HG03558 (cell line): ENCODE results near the gene MS4A1.
"Not testable (repeated sequence)": the region's sequence is repeated elsewhere in the genome, so short reads cannot be mapped to it uniquely, and the experiment has no call there.

Source experiments
- ATAC-seq: cut with Tn5 transposase; IDR thresholded peaks from one replicate; pipeline ENCODE4 v1.9.1; 2021; ENCODE audit warnings: moderate number of reproducible peaks; ENCODE audit not compliant: unreplicated experiment; ENCODE audit errors: extremely low read depth

MS4A1 gene

DNA sequence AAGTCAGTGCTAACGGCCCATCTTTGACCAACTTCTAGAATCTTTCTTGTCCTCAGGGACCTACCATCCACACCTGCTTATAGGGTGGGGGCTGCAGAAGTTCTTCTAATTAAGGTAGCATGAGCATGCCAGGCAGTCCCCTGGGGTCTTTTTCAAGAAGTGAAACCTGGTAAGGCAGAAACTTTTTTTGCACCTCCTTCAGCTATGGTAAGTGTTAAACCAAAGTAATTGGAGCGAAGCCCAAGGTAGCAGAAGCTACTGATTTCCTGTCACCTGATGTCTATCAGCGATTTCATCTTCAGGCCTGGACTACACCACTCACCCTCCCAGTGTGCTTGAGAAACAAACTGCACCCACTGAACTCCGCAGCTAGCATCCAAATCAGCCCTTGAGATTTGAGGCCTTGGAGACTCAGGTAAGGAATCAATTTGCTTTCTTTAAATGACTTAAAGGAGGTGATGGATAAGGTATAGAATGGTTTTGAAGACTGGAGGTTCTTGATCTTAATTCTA is at the start of gene MS4A1:
MS4A1 (plus strand) TSS at position 317 of the 512 bp plus-strand sequence. CDS start 6,528 bp downstream, outside the sequence.
- peak; percentile 72 for ATAC-seq

DNA sequence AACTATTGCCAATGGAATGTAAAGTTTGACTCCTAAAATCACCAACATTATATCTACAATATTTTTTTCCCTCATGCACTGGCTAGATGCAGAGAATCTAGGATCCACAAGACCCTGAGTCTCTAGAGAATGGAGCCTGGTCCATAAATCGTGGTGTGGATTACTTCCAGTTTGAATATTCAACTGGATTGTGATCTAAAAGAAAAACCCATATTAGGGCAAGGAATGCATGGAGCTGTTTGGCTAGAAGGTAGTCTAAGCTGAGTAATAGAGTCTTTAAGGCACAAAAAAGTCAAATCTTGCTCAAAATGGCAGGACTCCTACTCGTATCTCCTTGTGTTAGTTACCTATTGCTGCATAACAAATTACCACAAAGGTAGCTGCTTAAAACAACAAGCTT is 35.6 kb upstream of the MS4A1 start:
- no peak for ATAC-seq

GRCh38 chr11:60422609-60423008 is 33.0 kb upstream of the MS4A1 start:
- no peak for ATAC-seq

DNA sequence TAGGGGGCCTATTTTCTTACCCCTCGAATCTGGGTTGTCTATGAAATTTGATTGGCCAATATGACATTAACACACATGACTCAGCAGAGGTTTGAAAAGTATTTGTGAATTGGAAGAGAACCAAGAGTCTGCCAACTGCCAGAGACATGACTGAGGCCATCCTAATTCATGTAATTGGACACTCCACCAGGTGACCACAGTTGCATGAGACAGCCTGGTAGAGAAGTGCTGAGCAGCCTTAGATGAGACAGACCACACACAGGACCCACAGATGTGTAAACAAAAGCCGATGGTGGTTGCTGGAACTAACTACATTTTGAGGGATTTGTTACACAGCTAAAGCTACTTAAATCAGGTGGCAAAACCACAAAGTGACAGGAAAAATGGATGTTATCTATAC is 27.1 kb upstream of the MS4A1 start:
- ATAC-seq: no peak

- no peak for ATAC-seq
Observed at GRCh38 chr11:60429272-60429671, 26.4 kb upstream of the MS4A1 start, which contains the start of gene MS4A5. MS4A5 (plus strand) TSS chr11:60429572; CDS start chr11:60429675, 103 bp downstream.

GRCh38 chr11:60431251-60431650 is 24.4 kb upstream of the MS4A1 start:
- ATAC-seq: no peak

- no peak for ATAC-seq
Observed at GRCh38 chr11:60433401-60433800, 22.2 kb upstream of the MS4A1 start.

DNA sequence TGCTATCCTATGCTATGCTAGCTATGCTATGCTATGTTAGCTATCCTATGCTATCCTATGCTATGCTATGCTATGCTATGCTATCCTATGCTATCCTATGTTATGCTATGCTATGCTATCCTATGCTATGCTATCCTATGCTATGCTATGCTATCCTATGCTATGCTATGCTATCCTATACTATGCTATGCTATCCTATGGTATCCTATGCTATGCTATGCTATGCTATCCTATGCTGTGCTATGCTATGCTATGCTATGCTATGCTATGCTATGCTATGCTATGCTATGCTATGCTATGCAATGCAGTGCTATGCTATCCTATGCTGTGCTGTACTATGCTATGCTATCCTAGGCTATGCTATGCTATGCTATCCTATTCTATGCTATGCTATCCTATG is 8.6 kb upstream of the MS4A1 start:
- ATAC-seq: no peak

GRCh38 chr11:60447846-60448245 is 7.8 kb upstream of the MS4A1 start:
- no peak for ATAC-seq

DNA sequence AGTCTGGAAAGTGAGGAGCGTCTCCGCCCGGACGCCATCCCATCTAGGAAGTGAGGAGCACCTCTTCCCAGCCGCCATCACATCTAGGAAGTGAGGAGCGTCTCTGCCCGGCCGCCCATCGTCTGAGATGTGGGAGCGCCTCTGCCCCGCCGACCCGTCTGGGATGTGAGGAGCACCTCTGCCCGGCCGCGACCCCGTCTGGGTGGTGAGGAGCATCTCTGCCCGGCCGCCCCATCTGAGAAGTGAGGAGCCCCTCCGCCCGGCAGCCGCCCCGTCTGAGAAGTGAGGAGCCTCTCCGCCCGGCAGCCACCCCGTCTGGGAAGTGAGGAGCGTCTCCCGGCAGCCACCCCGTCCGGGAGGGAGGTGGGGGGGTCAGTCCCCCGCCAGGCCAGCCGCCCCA is 4.5 kb upstream of the MS4A1 start:
- not testable (repeated sequence) for ATAC-seq

DNA sequence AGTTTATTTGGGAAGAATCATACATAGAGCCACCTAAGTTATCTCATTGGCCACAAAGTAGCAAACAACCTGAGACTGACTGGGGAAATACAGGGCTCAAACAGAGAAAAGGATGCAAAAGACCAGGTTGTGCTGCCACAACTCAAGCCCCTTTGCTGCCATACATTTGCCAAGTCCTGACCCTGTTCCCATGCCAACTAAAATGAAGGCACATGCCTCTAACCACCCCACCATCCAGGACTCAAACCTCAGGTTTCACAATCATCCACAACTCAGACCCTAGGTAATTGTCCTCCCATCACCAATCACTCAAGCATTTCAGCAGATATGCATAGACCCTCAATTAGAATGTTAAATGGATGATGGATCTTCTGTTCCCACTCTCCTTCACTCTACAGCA is 1.4 kb upstream of the MS4A1 start:
- no peak for ATAC-seq

- ATAC-seq: peak; percentile 26
Observed at GRCh38 chr11:60457576-60457975, 1.9 kb downstream of the MS4A1 start.

- no peak for ATAC-seq
Observed at GRCh38 chr11:60459345-60459744, 3.7 kb downstream of the MS4A1 start.

GRCh38 chr11:60468829-60469228 is 13.2 kb downstream of the MS4A1 start:
- no peak for ATAC-seq

- no peak for ATAC-seq
Observed at GRCh38 chr11:60469723-60470122, 14.1 kb downstream of the MS4A1 start.

DNA sequence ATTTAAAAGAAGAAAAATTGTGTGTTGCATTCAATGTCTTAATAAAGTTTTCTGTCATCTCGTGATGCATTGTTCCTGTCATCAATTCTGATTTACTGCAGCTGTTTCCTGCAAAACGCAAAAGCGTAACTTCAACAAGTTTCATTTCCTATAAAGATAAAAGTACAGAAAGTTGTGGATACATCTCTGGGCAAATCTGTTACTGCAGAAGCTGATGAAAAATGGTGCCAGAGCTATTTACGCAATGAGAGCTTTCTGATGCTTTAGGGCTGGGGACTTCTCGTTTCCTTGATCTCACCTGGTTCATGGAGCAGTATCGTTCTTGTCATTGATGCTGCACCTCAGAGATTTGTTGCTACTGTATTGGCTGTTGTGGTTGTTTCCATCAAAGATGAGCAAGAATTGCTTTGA is 21.4 kb downstream of the MS4A1 start:
- no peak for ATAC-seq

GRCh38 chr11:60482361-60482760 is 26.7 kb downstream of the MS4A1 start:
- no peak for ATAC-seq

DNA sequence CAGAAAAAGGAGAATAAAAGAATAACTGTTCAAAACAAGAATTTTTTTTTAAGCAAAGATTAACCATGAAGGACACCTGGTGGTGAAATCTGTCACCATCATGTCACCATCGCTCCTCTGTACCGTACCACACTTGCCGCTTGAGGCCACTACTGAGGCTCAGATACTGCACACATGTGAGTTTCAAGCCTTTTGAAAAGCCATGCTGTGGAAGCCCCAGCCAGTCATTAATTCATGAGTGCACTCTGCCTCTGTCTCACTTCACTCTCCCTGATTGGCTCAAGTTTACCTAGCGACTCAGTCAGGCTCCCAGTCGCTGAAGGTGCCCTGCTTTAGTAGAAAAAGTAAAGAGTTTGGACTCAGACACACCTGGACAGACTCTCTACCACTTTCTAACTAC is 30.3 kb downstream of the MS4A1 start:
- peak; percentile 84 for ATAC-seq

DNA sequence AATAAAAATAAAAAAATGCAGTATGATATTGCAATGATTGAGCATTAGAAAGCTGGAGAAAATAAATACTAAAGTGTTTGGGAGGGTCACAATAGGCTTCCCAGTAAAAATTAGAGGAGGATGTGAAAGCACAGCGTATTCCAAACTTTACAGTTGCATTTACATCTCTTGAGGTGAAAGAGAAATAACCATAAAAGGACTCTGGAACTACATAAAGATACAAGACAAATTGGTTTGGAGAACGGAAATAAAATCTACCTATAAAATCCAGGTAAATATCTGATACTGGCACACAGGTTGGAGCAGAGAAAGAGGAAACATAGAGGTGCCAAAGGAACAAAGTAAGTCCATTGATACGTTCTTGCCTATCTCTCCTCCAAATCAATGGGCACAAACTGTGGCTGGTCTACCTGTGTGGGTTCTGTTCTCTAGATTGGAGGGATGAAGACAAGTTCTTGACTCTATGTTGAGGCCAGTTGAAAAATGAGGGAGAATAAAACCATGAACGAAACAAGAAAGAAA is 36.9 kb downstream of the MS4A1 start, which contains the start of gene MS4A12:
MS4A12 (plus strand) TSS at position 291 of the 522 bp plus-strand sequence. CDS start 4,541 bp downstream, outside the sequence.
- ATAC-seq: no peak

DNA sequence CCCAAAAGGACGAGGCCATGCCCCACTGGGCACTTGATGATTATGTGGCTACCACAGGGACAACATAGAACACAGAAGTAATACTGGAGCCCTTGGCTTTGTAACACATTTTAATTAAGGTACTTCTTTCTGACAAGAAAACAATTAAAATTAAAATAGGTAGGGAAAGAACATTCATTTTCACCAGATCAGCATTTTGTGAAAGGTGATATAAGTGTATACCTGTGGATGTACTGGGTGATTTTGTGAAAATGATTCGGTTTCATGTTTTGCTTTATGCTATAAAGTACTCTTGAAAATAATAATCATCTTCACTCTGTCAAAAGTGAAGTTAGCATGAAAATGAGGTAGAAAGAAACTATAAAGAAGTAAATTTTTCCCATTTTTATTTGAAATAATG is 37.8 kb downstream of the MS4A1 start:
- no peak for ATAC-seq

- ATAC-seq: no peak
Observed at GRCh38 chr11:60498399-60498798, 42.8 kb downstream of the MS4A1 start.

DNA sequence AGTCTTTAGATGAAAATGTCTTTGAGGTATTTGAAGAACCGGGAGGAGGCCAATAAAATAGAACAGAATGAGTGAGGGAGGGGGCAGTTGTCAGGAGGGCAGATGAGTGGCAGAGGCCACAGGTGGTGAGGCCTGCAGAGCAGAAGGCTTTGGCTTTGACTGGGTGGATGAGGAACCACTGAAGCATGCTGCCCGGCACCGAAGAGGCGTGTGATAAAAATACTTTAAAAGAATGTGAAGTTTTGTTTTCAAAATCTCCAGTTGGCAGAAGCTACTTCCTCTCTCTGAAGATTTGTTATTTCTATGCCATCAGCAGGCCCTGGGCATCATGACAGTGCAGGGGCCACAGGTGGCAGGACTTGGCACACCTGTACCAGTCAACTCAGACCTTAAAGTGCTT is 43.2 kb downstream of the MS4A1 start:
- ATAC-seq: no peak
